Upper lobe of left lung (tissue), 6 donors: ENCODE measurements around the gene TCERG1L. TPM values are rescaled to one million over a fixed set of nuclear protein-coding genes. Genes with fewer than 3 reads are reported as not detected.
A peak's percentile ranks its signal among the peaks of the same experiment; 100 is the strongest.
"Not testable (repeated sequence)": the region's sequence is repeated elsewhere in the genome, so short reads cannot be mapped to it uniquely, and the experiment has no call there.

Experiments used
- ATAC-seq, 2 donors: fragments of 200-7000 bp; cut with Tn5 transposase; one replicate each; pipeline ENCODE4 v1.9.1; 2022; ENCODE audit warnings: mild to moderate bottlenecking in 2 of 2, moderate library complexity in 2 of 2; ENCODE audit not compliant: low FRiP score in 2 of 2
- DNase-seq, 2 donors: peaks; one replicate each; pipeline ENCODE4 v3.0.0-alpha.2; 2019 to 2020
- H3K27ac ChIP-seq, 4 donors: fragments of 200-600 bp; sonication (generic); one replicate each; pipeline ENCODE4 v1.5.1; 2016 to 2019
- H3K27me3 ChIP-seq, 4 donors: fragments of 200-600 bp; sonication (generic); one replicate each; pipeline ENCODE4 v1.5.1; 2017 to 2019
- H3K36me3 ChIP-seq, 4 donors: fragments of 200-600 bp; sonication (generic); one replicate each; pipeline ENCODE4 v1.5.1; 2016 to 2019
- H3K4me1 ChIP-seq, 4 donors: fragments of 200-600 bp; sonication (generic); one replicate each; pipeline ENCODE4 v1.5.1; 2018 to 2019
- H3K4me3 ChIP-seq, 4 donors: fragments of 200-600 bp; sonication (generic); one replicate each; pipeline ENCODE4 v1.5.1; 2017 to 2019; ENCODE audit warnings: mild to moderate bottlenecking in 2 of 4, moderate library complexity in 1 of 4
- H3K9me3 ChIP-seq, 4 donors: fragments of 200-600 bp; sonication (generic); one replicate each; pipeline ENCODE4 v1.5.1; 2018 to 2019
- CTCF ChIP-seq, 6 experiments: fragments of 450-650 bp in 4 of 6; fragments of 200-600 bp in 2 of 6; sonication (generic) in 2 of 6; IDR thresholded peaks; one replicate each; pipeline ENCODE4 v1.5.1; 2016 to 2019; ENCODE audit warnings: antibody characterized with exemption in 6 of 6
- EP300 ChIP-seq, 4 donors: sonication (generic); formaldehyde crosslinking; IDR thresholded peaks; one replicate each; pipeline ENCODE4 v1.5.1; 2017; ENCODE audit warnings: antibody characterized with exemption in 4 of 4, control low read depth in 2 of 4
- POLR2A ChIP-seq, 4 donors: fragments of 450-650 bp; IDR thresholded peaks; one replicate each; pipeline ENCODE4 v1.5.1; 2016 to 2017; ENCODE audit warnings: antibody characterized with exemption in 4 of 4, mild to moderate bottlenecking in 2 of 4
- POLR2AphosphoS5 ChIP-seq, 2 donors: sonication (generic); formaldehyde crosslinking; IDR thresholded peaks; one replicate each; pipeline ENCODE4 v1.5.1; 2017; ENCODE audit warnings: antibody characterized with exemption in 2 of 2
- WGBS, 2 donors: methylation state at CpG; one replicate each; pipeline ENCODE4 v1.1.5; 2017 to 2018; 5-methylcytosine and 5-hydroxymethylcytosine counted together
- total RNA-seq, 6 donors: library from RNA; depleted of rRNA in 4 of 6; stranded (reverse); fragments of >200 nt in 4 of 6; gene quantifications; one replicate each; pipeline versions ENCODE4 v1.1.0 to v1.2.1, GENCODE V29; 2016 to 2021
- donor health status: DM: no; HTN: no; CAD: no; lungs with moderate emphysema.
- donor health status: DM: no; HTN: yes; CAD: no; lungs with severe emphysema.

The TCERG1L gene
- total RNA-seq, 6 donors from 2014 or later: 0.10 TPM; not detected in 5

- no peak overlapping the region for H3K27ac ChIP-seq
- 69 to 80% methylated on average over 18 to 29 of the region's 29 CpGs for WGBS, 2 donors
- ATAC-seq (no peak), DNase-seq (peak in 1 of 2 donors; percentile 61)
- H3K4me1 ChIP-seq: no peaks in the 10 kb centered on the region
- H3K27me3 ChIP-seq: no peaks in the 10 kb centered on the region
- no peak overlapping the region for H3K4me3 ChIP-seq
- H3K36me3 ChIP-seq: no peaks in the 10 kb centered on the region
- H3K9me3 ChIP-seq: no peaks in the 10 kb centered on the region
- TF ChIP-seq CTCF (IDR thresholded peaks at IDR 0.05) (no peak), POLR2A (IDR thresholded peaks at IDR 0.05) (no peak), POLR2AphosphoS5 (IDR thresholded peaks at IDR 0.05) (no peak), EP300 (IDR thresholded peaks at IDR 0.05) (no peak)
Observed at GRCh38 chr10:131178521-131179331, 132.8 kb downstream of the TCERG1L start.

GRCh38 chr10:131177431-131178327, 133.8 kb downstream of the TCERG1L start:
- no peaks in the 10 kb centered on the region for H3K27me3 ChIP-seq
- no peak overlapping the region for H3K27ac ChIP-seq
- 67 to 72% methylated on average over 24 to 31 of the region's 31 CpGs for WGBS, 2 donors
- no peaks in the 10 kb centered on the region for H3K36me3 ChIP-seq
- no peak for DNase-seq
- ATAC-seq: no peak
- TF ChIP-seq EP300 (IDR thresholded peaks at IDR 0.05): no peak
- TF ChIP-seq POLR2AphosphoS5 (IDR thresholded peaks at IDR 0.05): no peak
- no peak for TF ChIP-seq CTCF (IDR thresholded peaks at IDR 0.05)
- TF ChIP-seq POLR2A (IDR thresholded peaks at IDR 0.05): no peak
- H3K9me3 ChIP-seq: no peaks in the 10 kb centered on the region
- H3K4me3 ChIP-seq: no peak overlapping the region
- no peaks in the 10 kb centered on the region for H3K4me1 ChIP-seq

- TF ChIP-seq POLR2A (IDR thresholded peaks at IDR 0.05) (no peak), EP300 (IDR thresholded peaks at IDR 0.05) (no peak), POLR2AphosphoS5 (IDR thresholded peaks at IDR 0.05) (no peak), CTCF (IDR thresholded peaks at IDR 0.05) (no peak)
- Histone ChIP-seq H3K9me3 (no peaks in the 10 kb centered on the region), H3K36me3 (no peaks in the 10 kb centered on the region), H3K4me1 (no peaks in the 10 kb centered on the region), H3K4me3 (no peak overlapping the region), H3K27me3 (no peaks in the 10 kb centered on the region), H3K27ac (no peak overlapping the region)
- peak in 1 of 2 donors; percentile 24 for ATAC-seq
- WGBS, 2 donors: 77 to 81% methylated on average over 8 of the region's 8 CpGs
- no peak for DNase-seq
Observed at GRCh38 chr10:131176907-131177306, 134.6 kb downstream of the TCERG1L start.

- peak in 1 of 2 donors; percentile 45 for ATAC-seq
- H3K4me1 ChIP-seq, DNase-seq, H3K27me3 ChIP-seq, H3K36me3 ChIP-seq, H3K27ac ChIP-seq, H3K4me3 ChIP-seq, H3K9me3 ChIP-seq: not testable (repeated sequence)
- 76% methylated on average over 7 of the region's 7 CpGs for WGBS, 2 donors
Observed at GRCh38 chr10:131176324-131176723, 135.2 kb downstream of the TCERG1L start.

- H3K9me3 ChIP-seq: no peaks in the 10 kb centered on the region
- 91 to 95% methylated on average over 11 to 13 of the region's 13 CpGs for WGBS, 2 donors
- H3K4me1 ChIP-seq: no peaks in the 10 kb centered on the region
- TF ChIP-seq EP300 (IDR thresholded peaks at IDR 0.05) (no peak), POLR2AphosphoS5 (IDR thresholded peaks at IDR 0.05) (no peak), POLR2A (IDR thresholded peaks at IDR 0.05) (no peak), CTCF (IDR thresholded peaks at IDR 0.05) (no peak)
- no peak overlapping the region for H3K4me3 ChIP-seq
- H3K27me3 ChIP-seq: no peaks in the 10 kb centered on the region
- H3K27ac ChIP-seq: no peak overlapping the region
- no peaks in the 10 kb centered on the region for H3K36me3 ChIP-seq
- DNase-seq (no peak), ATAC-seq (no peak)
Observed at GRCh38 chr10:131175891-131176290, 135.6 kb downstream of the TCERG1L start.
